MM.1S (cell line): ENCODE results near the gene PRKD1.

Source experiments
- DNase-seq: peaks from one replicate; pipeline ENCODE4 v3.0.0-alpha.2; 2015
- H2AFZ ChIP-seq: fragments of 300-600 bp; sonication (generic); 2 replicates; pipeline ENCODE4 v1.6.0; 2016; ENCODE audit warnings: antibody characterized with exemption, low read length
- H3F3A ChIP-seq: fragments of 300-600 bp; sonication (generic); 2 replicates; pipeline ENCODE4 v1.6.1; 2016; ENCODE audit warnings: mild to moderate bottlenecking, antibody characterized with exemption, low read length, moderate library complexity, mixed read lengths; ENCODE audit not compliant: insufficient read depth
- H3K27ac ChIP-seq: fragments of 300-600 bp; sonication (generic); 2 replicates; pipeline ENCODE4 v1.5.1; 2016; ENCODE audit warnings: mild to moderate bottlenecking, low read length
- H3K27me3 ChIP-seq: fragments of 300-600 bp; sonication (generic); replicated peaks from 2 replicates; pipeline ENCODE4 v1.6.0; 2016; ENCODE audit warnings: low read length; ENCODE audit not compliant: insufficient read depth
- H3K36me3 ChIP-seq: fragments of 300-600 bp; sonication (generic); replicated peaks from 2 replicates; pipeline ENCODE4 v1.6.1; 2016; ENCODE audit warnings: mild to moderate bottlenecking, low read length, mixed read lengths; ENCODE audit not compliant: insufficient read depth
- H3K4me1 ChIP-seq: fragments of 300-600 bp; sonication (generic); 2 replicates; pipeline ENCODE4 v1.6.1; 2016; ENCODE audit warnings: low read length, mixed read lengths
- H3K4me2 ChIP-seq: fragments of 300-600 bp; sonication (generic); 2 replicates; pipeline ENCODE4 v1.6.0; 2016; ENCODE audit warnings: low read depth, low read length
- H3K4me3 ChIP-seq: fragments of 300-600 bp; sonication (generic); 2 replicates; pipeline ENCODE4 v1.5.1; 2016; ENCODE audit warnings: low read length, mixed read lengths
- H3K79me2 ChIP-seq: fragments of 300-600 bp; sonication (generic); 2 replicates; pipeline ENCODE4 v1.6.1; 2016; ENCODE audit warnings: mixed run types, low read length, mixed read lengths
- H3K9ac ChIP-seq: fragments of 300-600 bp; sonication (generic); 2 replicates; pipeline ENCODE4 v1.6.1; 2016; ENCODE audit warnings: low read length, mixed read lengths
- H3K9me2 ChIP-seq: fragments of 300-600 bp; sonication (generic); replicated peaks from 2 replicates; pipeline ENCODE4 v1.6.1; 2016; ENCODE audit warnings: mild to moderate bottlenecking, low read length, mixed read lengths; ENCODE audit not compliant: insufficient read depth
- H3K9me3 ChIP-seq: fragments of 300-600 bp; sonication (generic); replicated peaks from 2 replicates; pipeline ENCODE4 v1.6.1; 2016; ENCODE audit warnings: mild to moderate bottlenecking, low read length, mixed read lengths; ENCODE audit not compliant: insufficient read depth
- H4K20me1 ChIP-seq: fragments of 300-600 bp; sonication (generic); 2 replicates; pipeline ENCODE4 v1.6.1; 2016; ENCODE audit warnings: mild to moderate bottlenecking, low read length, moderate library complexity, mixed read lengths; ENCODE audit not compliant: insufficient read depth
- EZH2 ChIP-seq: fragments of 300-600 bp; sonication (generic); optimal IDR thresholded peaks from 2 replicates; pipeline ENCODE3; 2017; ENCODE audit warnings: low read depth, mild to moderate bottlenecking, antibody characterized with exemption, low read length, mixed read lengths
- EZH2phosphoT487 ChIP-seq: fragments of 300-600 bp; sonication (generic); IDR thresholded peaks from 2 replicates; pipeline ENCODE4 v1.6.1; 2018; ENCODE audit warnings: antibody characterized with exemption, low read length
- TF ChIP-seq, protein P1 (sequence below): fragments of 300-600 bp; sonication (generic); IDR thresholded peaks from 2 replicates; pipeline ENCODE4 v1.5.1; 2016; ENCODE audit warnings: antibody characterized with exemption, low read length, mixed read lengths

The PRKD1 gene

DNA sequence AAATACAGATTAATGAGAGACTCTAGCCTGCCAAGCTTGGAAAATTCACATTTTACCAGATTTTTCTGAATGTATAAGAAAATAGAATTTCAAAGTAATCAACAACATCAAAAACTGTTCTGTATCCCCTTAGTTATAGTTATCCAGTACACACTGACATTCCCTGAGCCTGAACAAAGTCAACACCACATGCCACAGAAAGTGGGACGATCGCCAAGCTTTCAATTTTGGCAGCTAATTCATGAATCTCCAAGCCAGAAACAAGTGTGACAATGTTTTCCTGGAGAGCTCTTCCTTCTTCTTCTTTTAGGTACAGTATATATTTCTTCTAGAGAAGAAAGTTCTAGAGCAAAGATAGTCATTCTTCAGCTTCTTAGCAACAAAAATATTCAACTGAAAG is 290.2 kb downstream of the PRKD1 start:
- no peak for DNase-seq

DNA sequence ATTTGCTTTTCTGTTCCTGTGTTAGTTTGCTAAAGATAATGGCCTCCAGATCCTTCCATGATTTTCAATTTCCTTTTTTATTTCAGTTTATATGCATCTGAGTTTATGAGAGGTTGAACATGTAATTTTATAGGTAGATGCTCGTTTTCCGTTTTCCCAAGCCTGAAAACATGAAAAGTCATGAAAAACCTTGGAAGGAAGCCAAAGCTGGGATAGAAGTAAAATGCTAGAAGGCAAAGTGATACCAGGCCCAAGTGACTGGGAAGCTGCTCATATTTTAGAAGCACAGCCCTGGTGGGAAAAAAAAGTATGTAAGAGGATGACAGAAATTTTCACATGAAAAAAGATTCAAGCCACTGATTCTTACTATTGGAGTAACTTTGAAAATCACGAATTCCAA is 290.8 kb downstream of the PRKD1 start:
- H3K4me1 ChIP-seq, result no peaks in the 10 kb centered on the region
- H3K4me3 ChIP-seq, result no peak overlapping the region
- no peak for DNase-seq
- H4K20me1 ChIP-seq, result no peaks in the 10 kb centered on the region
- H3K27ac ChIP-seq, result no peak overlapping the region
- H3K9me2 ChIP-seq, result no peaks in the 10 kb centered on the region
- H3K9me3 ChIP-seq, result no peaks in the 10 kb centered on the region
- H3K9ac ChIP-seq, result no peak overlapping the region
- no peaks in the 10 kb centered on the region for H3K36me3 ChIP-seq
- H3K79me2 ChIP-seq, result no peaks in the 10 kb centered on the region
- H3K27me3 ChIP-seq, result no peaks in the 10 kb centered on the region
- H3F3A ChIP-seq, result no peaks in the 10 kb centered on the region
- no peak overlapping the region for H3K4me2 ChIP-seq
- no peak overlapping the region for H2AFZ ChIP-seq
- TF ChIP-seq EZH2 (no peak), EZH2phosphoT487 (no peak)
- TF ChIP-seq, protein P1, sequence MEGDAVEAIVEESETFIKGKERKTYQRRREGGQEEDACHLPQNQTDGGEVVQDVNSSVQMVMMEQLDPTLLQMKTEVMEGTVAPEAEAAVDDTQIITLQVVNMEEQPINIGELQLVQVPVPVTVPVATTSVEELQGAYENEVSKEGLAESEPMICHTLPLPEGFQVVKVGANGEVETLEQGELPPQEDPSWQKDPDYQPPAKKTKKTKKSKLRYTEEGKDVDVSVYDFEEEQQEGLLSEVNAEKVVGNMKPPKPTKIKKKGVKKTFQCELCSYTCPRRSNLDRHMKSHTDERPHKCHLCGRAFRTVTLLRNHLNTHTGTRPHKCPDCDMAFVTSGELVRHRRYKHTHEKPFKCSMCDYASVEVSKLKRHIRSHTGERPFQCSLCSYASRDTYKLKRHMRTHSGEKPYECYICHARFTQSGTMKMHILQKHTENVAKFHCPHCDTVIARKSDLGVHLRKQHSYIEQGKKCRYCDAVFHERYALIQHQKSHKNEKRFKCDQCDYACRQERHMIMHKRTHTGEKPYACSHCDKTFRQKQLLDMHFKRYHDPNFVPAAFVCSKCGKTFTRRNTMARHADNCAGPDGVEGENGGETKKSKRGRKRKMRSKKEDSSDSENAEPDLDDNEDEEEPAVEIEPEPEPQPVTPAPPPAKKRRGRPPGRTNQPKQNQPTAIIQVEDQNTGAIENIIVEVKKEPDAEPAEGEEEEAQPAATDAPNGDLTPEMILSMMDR, result no peak

More for the DNA sequence above, 290.2 kb downstream of the PRKD1 start:
- Histone ChIP-seq H3K27me3 (no peaks in the 10 kb centered on the region), H3K9ac (no peak overlapping the region), H3K9me2 (no peaks in the 10 kb centered on the region), H3K9me3 (no peaks in the 10 kb centered on the region), H2AFZ (no peak overlapping the region), H3K4me3 (no peak overlapping the region), H3K36me3 (no peaks in the 10 kb centered on the region), H4K20me1 (no peaks in the 10 kb centered on the region), H3K4me1 (no peaks in the 10 kb centered on the region), H3K4me2 (no peak overlapping the region), H3K79me2 (no peaks in the 10 kb centered on the region), H3F3A (no peaks in the 10 kb centered on the region), H3K27ac (no peak overlapping the region)
- TF ChIP-seq, protein P1, result no peak
- TF ChIP-seq EZH2phosphoT487 (no peak), EZH2 (no peak)

DNA sequence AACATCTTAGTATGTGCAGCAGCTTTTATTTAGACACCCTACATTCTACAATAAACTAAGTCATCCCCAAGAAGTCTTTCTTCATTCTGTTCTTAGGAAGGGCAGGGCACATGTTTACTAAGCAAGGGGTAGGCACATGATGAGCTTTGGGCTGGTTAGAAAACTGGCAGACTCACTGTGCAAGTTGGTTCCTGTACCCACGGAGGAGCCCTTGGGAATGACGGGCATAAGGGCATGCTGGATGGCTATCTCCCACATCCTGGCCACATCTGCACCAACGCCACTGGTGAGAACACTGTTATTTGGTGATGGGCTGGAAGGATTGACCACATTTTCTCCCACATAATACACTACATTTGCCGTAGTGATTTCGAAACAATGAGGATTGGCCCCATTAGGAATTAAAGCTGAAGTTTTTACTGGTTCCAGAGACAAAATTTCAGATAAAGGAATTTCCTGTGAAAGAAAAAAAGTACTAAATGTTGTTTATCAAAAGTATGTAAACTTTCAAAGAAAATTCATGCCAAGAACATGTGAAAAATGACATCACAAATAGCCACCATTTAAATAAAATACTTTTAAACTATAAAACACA is 297.0 kb downstream of the PRKD1 start:
- Histone ChIP-seq H3K4me3 (no peak overlapping the region), H3K27ac (no peak overlapping the region), H3F3A (no peaks in the 10 kb centered on the region), H3K36me3 (no peaks in the 10 kb centered on the region), H3K9me2 (no peaks in the 10 kb centered on the region), H3K27me3 (no peaks in the 10 kb centered on the region), H3K4me2 (no peak overlapping the region), H4K20me1 (no peaks in the 10 kb centered on the region), H3K79me2 (no peaks in the 10 kb centered on the region), H3K9ac (no peak overlapping the region), H2AFZ (no peak overlapping the region), H3K9me3 (no peaks in the 10 kb centered on the region), H3K4me1 (no peaks in the 10 kb centered on the region)
- TF ChIP-seq EZH2 (no peak), EZH2phosphoT487 (no peak)
- TF ChIP-seq, protein P1, result no peak
- no peak for DNase-seq
